Stimulated activated CD4-positive, alpha-beta T cell treated with anti-CD3 and anti-CD28 coated beads, Interleukin-2, amount 100 ng/mL, for 48 hours (primary cell): ENCODE measurements around the gene PLPPR1.
"Not testable (repeated sequence)": the region's sequence is repeated elsewhere in the genome, so short reads cannot be mapped to it uniquely, and the experiment has no call there.

Experiments
- DNase-seq, 2 donors: peaks; one replicate each; pipeline ENCODE4 v3.0.0-alpha.2; 2020

PLPPR1 gene

DNA sequence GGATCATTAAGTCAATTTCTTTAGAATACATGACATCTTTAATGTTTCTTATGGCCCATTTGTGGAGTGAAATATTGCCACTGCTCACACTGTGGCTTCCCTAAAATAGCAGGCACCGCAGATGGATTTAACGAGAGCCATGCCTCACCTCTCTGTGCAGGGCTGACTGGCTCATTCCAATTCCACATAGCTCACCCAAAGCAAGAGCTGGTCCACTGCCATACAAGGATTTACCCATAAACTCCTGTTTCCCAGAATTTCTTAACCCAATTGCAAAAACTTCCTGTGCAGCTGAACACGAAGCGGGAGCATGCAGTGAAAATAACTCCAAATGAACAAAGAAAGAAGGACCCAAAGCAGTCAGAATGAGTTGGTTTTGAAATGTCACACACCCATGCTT lies 196.7 kb downstream of the PLPPR1 start:
- DNase-seq = no peak

GRCh38 chr9:101226161-101226560 lies 197.6 kb downstream of the PLPPR1 start:
- no peak for DNase-seq

GRCh38 chr9:101226803-101227202 lies 198.3 kb downstream of the PLPPR1 start:
- DNase-seq = no peak

- DNase-seq = no peak
Observed at GRCh38 chr9:101229606-101230005, 201.1 kb downstream of the PLPPR1 start.

DNA sequence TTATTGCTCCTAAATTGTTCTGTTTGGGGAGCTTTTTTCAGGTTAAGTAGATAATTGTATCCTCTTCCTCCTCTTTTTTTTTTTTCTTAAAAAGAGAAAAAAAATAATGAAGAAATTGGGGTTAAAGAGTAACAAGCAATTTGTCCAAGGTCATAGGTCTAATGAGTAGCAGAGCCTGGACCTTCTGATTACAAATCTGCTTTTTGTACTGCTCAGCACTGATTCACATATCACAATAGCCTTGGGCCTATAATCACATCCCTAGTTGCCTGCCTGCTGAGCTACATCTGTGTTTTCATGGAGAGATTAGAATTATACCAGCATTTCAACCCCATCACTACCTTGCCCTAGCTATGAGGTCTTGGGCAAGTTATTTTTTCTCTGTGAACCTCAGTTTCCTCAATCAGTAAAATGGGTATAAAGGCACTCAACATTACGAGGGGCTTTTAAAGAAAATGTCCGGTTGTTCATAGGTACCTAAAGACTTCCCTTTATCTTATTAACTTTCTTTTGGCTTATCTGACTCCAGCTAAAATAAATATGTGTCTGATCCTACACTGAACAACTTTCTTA lies 204.0 kb downstream of the PLPPR1 start:
- no peak for DNase-seq

DNA sequence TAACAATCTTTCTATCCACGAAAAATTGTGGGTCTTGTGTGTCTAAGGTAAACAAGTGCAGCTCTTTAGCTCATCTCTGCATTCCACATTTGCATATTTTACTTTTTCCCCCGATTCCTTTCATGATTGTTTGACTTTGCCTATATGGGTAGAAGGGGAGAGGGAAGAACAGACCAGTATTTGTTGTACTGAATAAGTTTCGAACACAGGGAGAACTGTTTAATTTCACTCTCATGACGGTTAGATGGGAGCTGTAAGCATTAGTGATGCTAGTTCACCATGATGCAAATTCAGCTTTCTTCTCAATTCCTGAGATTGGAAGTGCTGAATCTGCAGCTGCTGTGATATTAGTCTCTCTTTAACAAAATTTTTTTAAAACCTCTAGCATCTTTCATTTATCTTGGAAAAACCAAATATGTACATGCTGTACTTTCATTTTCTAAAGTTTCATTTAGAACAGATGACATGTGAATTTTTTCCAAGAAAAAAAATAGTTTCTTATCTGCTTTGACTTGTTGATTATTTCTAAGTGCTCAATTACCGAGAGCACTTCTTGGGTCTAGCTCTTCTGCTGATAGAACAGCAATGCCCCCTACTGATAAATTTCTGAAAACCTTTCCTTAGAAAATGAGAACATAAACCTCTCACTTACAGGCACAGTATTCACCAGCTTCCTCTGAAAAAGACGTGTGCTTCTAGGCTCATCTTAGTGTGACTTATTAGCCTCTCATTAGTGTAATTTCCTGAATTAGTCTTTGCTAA lies 206.8 kb downstream of the PLPPR1 start:
- no peak for DNase-seq

GRCh38 chr9:101242651-101243050 lies 214.1 kb downstream of the PLPPR1 start:
- no peak for DNase-seq

DNA sequence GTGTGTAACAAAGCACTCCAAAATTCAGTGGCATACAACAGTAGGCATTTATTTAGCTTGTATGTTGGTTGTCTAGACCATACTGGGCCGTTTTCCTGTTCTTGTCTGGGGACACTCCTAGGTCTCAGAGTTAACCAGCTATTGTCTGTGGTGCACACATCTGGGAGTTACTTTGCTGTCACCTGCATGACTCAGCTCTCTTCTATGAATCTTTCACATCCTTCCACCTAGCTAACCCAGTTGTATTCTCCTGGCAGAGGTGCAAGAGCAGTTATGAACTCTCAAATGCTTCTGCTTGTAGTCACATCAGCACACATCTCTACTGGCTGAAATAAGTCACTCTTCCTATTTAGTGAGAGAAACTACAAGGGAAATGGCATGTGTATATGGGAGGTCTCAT lies 218.2 kb downstream of the PLPPR1 start:
- no peak for DNase-seq

DNA sequence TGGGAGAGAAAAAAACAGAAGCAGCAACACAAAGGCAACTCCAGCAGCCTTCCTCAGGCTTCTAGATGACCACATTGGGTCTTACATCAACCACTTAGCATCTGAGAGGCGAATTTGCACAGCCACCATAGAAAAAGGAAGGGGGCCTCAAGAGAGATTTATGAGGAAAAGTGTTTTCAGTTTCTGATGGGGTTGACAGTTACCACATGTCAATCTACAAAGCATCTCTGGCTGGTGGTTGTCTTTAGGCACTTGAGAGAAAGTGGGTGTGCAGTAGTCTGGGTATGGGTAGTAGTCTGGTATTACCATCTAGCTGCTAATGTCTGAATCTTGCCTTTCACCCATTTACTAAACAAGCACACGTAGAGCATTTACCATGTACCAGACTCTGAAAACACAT lies 218.8 kb downstream of the PLPPR1 start:
- no peak for DNase-seq

GRCh38 chr9:101254733-101255433 lies 226.4 kb downstream of the PLPPR1 start:
- DNase-seq = no peak

DNA sequence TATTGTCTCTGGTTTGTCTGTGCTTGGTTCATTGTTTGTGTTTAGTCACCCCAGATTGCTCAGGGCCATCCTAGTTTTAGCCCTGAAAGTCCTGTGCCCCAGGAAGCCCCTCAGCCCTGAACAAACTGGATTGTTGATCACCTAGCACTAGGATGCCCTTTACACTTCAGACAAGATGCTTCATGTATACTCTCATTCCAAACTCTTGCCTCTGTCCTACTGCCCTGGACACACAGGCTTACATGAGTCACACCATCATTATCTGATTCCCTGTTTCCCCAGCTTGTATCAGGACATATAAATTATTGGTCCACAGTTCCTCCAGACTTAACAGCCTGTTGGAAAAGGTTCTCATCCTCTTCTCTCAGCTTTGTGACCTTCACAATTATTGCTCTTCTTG lies 236.2 kb downstream of the PLPPR1 start:
- no peak for DNase-seq

DNA sequence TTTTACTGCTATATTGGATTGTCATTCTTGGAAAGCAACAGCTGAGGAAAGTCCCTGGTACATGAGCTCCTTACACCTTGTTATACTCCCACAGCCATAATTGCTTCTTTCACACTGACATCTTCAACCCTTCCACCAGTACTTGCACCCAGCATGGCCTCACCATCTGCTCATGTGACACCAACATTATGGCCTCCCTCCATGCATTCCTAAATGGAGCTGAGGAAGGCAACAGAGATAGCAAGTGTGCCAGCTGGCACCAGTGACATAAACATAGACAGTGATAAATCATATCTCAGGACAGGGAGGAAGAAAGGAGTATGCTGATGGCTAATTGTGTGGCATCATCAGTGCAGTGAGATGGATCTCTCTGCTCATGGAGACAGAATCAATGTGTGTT lies 236.7 kb downstream of the PLPPR1 start:
- no peak for DNase-seq

DNA sequence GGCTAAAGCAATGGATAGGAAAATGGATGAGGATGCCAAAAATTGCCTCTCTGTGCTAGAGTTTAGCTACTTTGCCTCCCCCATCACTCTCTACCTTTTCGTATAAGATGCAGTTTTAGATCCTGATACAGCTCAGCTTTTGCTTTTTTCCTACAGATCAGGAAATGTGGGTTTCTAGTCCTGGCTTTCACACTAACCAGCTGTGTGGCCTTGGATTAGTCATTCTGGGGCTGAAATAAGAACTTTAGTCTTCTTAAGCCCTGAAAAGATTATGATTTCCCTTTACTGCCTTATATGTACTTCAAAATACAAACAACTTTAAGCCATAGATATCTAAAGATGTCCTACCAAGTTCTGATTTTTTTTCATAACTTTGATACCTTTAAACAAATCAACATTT lies 239.9 kb downstream of the PLPPR1 start:
- DNase-seq = no peak

GRCh38 chr9:101269591-101270283 lies 241.2 kb downstream of the PLPPR1 start:
- DNase-seq = no peak

- DNase-seq = no peak
Observed at GRCh38 chr9:101270302-101270701, 241.8 kb downstream of the PLPPR1 start.

DNA sequence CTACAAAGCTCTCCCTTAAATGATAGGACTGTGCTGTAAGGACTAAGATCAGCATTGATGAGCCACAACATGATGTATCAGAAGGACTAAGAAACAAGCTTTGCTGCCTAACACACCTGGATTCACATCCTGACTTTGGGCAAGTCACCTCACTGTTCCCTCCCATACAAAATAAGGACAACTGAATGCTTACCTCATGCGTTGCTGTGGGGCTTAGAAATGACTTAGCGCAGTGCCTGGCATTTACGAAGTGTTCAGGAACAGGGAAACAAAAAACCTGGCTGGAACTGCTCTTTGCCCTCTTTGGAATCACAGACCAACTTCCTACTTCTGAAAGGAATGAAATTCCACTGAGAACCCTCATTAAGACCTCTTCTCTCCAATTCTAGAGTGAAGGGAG lies 242.6 kb downstream of the PLPPR1 start:
- DNase-seq = no peak

- DNase-seq = no peak
Observed at GRCh38 chr9:101274971-101275768, 246.6 kb downstream of the PLPPR1 start.

- no peak for DNase-seq
Observed at GRCh38 chr9:101275769-101276250, 247.3 kb downstream of the PLPPR1 start.

- DNase-seq = not testable (repeated sequence)
Observed at GRCh38 chr9:101291043-101291442, 262.5 kb downstream of the PLPPR1 start.

DNA sequence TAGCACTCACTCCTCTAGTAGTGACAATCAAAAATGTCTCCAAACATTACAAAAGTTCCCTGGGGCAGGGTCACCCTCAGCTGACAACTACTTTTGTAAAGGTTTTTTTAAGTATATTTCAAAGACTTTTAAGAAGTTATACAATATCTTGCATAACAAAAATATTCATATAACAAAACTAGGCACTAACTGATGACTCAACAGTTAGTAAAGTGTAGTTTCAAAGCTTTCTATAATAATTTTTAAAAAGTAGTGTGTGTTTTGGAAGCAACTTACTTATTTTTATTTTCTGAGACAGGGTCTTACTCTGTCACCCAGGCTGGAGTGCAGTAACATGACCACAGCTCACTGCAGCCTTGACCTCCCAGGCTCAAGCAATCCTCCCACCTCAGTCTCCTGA lies 271.4 kb downstream of the PLPPR1 start:
- DNase-seq = no peak

- no peak for DNase-seq
Observed at GRCh38 chr9:101307051-101307450, 278.5 kb downstream of the PLPPR1 start.

DNA sequence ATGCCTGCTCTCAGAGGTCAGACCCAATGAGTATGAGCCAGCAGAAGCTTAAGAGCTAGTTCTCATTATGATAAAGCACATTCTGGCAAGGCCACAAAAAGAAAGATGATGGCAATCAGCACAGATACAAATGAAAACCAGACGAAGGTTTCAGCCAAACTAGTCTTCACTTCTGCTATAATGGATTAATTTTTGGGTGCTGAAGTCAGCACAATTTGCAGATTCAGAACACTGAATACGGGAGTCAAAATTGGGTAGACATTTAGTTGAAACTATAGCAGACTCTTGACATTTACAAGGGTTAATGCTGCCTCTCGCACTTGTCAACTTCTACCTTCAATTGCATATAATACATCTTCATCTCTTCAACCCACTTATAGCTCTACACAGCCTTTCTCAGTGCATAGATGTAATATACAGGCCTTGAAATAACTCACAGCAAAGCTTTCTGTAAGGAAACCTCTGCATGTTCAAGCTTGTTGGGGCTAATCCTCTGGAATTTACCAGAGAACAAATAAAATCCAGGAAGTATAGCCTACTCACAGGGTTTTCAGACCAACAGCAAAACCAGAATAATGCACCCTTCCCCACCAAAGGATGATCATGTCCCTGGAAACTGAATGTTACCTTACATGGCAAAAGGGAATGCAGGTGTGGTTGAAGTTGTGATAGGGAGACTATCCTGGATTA lies 279.1 kb downstream of the PLPPR1 start:
- DNase-seq = no peak
